ENCODE data around the gene PHF12.

The PHF12 gene

DNA sequence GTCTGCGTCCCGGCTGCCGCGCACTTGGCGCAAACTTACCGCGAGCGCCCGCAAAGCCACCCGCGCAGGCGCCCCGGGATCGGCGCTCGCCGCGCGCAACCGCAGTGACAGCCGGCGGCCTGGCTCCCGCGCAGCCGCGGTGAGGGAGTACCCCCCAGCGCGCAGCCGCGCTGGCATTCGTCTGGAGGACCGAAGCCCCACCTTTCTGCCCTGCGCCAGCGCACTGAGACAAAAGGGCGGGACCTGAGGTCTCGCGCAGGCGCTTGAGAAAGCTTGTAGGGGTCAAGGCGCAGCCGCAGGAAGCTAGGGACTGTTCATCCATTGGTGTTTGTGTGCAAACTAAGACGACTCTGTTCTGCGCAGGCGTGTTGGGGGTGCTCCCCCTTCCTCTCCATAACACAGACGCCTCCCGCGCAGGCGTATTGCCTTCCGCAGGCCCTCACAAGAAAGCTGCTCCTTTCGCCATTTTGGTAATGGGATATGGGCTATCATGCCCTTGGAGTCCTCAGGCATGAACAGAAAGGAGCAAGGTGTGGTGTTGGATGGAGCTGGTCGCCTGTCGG is at the start of gene PHF12:
PHF12 (minus strand) TSS at position 91 of the 563 bp plus-strand sequence. CDS start 558 bp downstream, outside the sequence.
- DNase-seq (ENCODE audit: low read depth in 2 of 3, low spot score in 2 of 3) = peak; percentile 79 to 100 (median 98)

DNA sequence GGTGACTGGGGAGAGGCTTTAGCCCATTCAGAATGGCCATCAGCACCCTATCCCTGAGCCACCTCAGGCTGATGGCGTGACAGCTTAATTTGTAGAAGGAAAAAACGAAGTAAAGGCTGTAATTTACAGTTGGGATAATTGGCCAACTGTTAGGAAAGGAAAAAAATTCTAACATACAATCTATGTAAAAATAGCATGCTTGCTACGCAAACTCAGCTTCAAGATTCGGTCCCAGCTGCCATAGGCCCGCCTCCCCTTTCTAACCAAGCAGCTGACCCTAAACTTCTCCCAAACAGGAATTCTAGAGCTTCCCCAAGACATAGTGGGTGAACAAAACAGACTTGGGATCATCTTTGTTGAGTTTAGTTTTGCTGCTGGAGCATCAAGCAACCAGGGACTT is 49.7 kb upstream of the PHF12 start:
- no peak for DNase-seq (ENCODE audit: low read depth in 2 of 3, low spot score in 2 of 3)

DNA sequence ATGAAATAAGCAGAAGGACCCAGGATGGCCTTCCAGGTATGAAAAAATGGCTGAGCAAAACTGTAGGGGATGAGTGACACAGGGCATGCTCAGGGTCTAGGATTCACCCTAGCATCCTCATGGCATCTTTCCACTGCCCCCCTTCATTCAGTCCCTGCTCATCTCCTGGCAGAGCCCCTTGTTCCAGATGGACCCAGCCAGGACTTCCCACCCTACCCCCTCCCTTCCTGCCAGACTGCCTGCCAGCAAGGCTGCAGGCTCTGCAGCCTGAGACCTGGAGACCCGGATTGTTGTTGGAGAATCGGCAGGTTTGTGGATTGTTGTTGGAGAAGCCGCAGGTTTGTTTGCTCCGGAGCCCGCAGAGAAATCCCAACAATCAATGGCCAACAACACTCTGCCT is 47.9 kb upstream of the PHF12 start:
- no peak for DNase-seq (ENCODE audit: low read depth in 2 of 3, low spot score in 2 of 3)

DNA sequence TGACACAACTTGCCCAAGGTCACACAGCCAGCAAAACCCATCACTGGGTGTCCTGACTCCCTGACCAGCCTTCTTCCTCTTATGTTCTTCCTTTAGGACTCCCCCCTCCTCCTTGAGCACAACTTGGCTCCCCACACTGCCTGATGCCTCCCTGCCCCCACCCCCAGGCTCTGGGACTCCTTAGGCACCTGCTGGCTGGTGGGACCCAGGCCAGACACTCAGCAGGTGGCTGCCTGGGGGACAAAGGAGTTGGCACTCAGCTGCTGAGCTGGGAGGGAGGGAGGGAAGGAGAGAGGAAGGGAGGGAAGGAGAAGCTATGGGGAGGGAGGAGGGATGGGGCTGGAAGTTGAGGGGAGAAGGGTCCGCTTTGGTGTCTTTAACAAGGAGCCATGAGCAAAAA is 46.5 kb upstream of the PHF12 start:
- no peak for DNase-seq (ENCODE audit: low read depth in 2 of 3, low spot score in 2 of 3)

DNA sequence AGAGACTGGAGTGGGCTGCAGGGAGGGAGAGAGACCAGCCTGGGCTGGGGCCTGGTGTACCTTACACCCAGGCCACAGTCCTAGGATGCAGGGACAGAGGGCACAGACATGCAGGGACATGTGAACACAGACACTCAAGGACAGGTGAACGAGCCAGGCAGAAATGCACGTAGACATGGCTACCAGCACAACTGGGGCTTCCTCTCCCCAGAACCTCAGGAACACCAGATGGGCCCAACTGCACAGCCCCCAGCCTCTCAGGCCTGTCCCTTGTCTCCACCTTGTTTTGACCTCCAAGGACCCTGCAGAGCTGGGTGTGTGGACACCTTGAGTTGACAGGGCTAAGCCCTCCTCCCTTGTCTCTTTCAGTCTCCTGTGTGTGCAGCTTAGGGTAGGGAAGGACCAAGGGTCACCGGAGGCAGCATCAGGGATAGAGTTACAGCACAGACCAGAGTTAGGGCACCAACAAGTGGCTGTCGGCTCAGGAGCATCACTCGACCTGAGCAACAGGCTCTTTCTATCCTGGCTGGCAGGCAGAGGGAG is 45.3 kb upstream of the PHF12 start:
- DNase-seq (ENCODE audit: low read depth in 2 of 3, low spot score in 2 of 3) = no peak

DNA sequence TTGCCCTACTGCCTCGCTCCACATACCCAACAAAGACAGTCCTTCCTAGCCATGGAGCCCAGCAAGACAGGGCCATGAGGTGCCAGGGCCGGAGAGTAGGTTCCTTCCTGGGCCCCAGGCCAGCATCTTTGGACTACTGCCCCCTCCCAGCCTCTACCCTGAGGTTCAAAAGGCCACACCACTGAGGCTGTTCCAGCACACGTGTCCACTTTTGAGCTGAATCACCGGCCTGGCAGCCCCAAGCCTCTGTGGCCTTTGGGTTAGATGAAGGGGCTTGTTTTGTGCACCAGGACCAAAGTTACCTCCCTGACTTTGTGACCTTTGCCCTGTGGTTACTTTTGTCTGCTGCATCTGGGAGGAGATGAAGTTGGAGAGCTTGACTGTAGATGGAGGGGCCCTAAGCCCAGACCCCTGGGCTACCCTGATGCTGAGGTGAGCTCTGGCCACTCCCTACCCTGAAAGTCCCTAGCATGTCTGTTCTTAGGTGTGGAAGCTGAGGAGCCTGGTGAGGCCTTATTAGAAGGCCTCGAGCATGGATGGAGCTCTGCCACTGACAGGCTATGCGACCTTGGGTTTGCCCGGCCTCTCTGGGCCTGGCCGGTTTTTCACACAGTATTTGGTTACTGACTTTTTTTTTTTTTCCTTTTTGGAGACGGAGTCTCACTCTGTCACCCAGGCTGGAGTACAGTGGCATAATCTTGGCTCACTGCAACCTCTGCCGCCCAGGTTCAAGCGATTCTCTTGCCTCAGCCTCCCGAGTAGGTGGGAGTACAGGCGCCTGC is 42.5 kb upstream of the PHF12 start:
- no peak for DNase-seq (ENCODE audit: low read depth in 2 of 3, low spot score in 2 of 3)

DNA sequence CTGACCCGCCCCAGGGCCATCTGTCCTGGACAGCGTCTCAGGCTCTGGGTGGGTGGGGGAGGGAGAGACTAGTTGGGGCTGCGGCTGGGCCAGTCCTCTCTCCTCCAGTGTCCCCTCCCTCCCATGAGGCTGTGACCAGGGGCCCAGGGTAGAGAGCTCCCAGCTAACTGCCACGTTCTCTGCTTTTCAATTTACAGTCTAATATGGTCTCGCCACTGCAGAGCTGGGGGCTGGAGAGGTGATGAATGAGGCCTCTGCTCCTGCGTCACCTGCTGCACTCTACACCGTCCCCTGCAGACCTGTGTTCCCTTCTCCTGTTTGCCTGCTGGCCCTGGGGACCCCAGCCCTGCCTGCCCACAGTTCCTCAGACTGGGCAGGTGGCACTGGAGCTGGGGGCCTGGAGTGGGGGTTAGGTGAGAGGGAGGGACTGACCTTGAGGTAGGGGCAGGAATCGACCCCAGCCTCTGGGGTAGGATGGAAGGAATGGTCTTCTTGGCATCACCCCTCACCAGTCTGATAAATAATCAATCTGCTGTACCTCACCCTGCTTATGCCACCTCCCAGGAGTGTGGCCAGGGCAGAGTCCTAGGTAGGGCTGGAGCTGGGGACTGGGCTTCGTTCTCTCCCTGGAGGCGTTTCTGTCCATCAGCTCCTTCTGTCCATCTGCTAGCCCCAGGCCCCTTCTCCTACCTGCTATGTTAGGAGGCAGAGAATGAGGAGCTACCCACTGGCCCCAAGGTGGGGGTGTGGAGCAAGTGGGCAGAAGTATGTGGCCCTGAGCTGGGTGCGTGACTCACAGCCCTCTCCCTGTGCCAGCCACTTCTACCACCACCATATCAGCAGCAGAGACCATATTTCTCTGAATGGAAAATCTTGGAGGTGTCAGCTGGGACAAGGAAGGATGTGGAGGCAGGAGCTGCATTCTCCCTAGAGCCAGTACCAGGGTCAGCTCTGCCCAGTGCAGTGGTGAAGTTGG is 41.6 kb upstream of the PHF12 start:
- no peak for DNase-seq (ENCODE audit: low read depth in 2 of 3, low spot score in 2 of 3)

DNA sequence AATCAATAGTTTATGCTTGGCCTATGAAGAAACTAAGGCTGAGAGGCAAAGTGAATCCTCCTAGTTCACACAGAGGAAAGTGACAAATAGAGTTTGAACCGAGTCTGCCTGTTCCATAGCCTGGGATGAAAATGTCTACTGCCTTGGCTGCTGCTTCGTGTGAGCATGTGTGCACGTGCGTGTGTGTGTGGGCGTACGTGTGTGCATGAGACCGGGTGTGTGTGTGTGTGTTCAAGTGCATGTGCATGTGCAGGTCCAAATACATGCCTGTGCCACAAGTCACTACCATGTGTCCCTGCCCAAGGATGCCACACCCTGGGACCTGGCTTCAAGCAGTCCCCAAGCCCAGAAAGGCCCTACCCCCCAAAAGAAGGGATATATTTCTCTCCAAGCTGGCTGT is 40.9 kb upstream of the PHF12 start:
- no peak for DNase-seq (ENCODE audit: low read depth in 2 of 3, low spot score in 2 of 3)

DNA sequence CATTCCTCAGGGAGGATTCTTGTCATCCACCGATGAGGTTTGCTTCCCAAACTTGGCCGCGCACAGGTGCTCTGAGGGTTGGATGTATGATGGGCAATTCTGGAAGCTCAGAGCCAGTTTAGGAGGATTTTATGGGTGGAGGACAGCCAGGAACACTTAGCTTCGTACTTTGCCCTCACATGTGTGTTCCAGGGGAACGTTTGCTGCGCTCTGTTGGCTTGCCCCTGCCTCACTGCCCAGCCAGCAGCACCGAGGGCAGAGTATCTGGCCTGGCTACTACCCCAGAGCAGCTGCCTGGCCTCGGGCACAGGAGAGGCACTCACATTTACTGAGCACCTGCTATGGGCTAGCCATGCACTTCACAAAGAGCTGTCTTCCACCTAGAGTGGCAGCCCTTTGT is 40.5 kb upstream of the PHF12 start:
- DNase-seq (ENCODE audit: low read depth in 2 of 3, low spot score in 2 of 3) = no peak

DNA sequence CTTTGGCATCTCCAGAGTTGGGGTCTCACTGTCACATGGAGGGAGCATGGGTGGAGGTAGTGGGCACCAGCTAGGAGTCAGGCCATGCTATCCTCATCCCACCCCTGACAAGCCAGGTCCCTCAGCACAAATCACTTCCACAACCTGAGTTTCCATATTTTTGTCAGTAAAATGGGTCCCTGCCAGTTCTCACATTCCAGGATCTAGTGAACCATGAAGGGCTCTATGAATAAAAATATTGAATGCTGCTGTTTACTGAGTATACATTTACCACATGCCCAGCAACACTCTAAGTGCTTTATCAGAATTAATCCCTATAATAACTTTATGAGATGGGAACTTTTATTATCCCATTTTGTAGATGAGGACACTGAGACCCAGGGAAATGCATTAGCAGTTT is 37.7 kb upstream of the PHF12 start:
- DNase-seq (ENCODE audit: low read depth in 2 of 3, low spot score in 2 of 3) = no peak

DNA sequence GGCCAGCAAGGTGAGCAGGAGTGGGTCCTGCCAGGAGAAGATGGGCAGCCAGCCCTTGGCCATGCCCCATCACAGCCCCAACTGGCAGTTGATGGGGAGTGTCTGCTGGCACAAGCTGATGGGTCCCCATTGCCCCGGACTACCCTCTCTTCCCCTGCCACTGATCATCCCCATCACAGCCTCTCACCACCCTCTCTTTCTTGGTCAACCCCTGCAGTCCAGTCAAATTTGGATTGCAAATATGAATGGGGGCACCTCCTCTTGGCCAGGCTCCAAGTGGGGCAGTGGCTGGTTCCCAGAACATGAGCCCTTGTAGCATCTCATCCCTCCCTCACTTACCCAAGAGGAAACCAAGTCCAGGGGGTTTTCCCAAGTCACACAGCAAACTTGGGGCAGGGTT is 37.2 kb upstream of the PHF12 start:
- DNase-seq (ENCODE audit: low read depth in 2 of 3, low spot score in 2 of 3) = no peak

DNA sequence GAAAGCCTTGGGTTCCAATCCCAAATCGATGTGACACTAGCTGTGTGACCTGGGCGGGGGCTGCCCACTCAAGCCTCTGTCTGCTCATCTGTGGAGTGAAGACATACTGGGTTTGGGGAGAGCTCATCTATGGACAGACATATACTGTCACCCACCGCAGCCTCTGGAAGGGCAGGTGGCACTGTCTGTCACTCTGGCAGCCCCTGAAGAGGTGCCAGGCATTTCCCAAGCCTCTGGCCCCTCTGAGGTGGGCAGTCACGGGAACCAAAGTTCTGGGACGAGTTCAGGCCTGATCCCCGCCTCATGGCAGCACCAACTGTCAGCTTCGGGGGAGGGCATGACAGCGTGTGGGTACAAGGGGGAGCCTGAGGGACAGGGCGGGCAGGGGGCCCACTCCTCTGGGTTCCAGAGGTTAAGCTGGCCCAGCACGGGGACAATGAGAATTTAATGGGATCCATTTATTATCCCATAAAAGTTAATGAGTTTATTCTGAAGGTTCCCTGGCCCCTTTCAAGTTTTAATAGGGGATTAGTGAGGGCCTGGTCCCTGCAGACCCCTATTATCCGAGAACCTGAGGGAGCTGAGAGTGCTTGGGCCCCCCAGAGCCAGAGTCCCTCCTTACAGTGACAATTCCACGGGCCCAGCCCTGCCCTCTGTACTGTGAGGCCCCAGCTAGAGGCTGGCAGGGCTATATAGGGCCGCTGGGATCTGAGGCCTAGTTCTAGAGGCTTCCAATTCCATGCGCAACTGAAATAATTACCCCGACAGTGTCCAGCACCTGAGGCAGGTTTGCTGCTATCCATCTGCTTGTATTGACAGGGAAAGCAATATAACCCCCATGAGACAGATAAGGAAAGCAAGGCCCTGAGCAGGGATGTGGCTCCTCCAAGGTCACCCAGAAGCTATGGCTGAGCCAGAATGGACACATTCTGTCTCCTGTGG is 35.7 kb upstream of the PHF12 start:
- DNase-seq (ENCODE audit: low read depth in 2 of 3, low spot score in 2 of 3) = no peak

DNA sequence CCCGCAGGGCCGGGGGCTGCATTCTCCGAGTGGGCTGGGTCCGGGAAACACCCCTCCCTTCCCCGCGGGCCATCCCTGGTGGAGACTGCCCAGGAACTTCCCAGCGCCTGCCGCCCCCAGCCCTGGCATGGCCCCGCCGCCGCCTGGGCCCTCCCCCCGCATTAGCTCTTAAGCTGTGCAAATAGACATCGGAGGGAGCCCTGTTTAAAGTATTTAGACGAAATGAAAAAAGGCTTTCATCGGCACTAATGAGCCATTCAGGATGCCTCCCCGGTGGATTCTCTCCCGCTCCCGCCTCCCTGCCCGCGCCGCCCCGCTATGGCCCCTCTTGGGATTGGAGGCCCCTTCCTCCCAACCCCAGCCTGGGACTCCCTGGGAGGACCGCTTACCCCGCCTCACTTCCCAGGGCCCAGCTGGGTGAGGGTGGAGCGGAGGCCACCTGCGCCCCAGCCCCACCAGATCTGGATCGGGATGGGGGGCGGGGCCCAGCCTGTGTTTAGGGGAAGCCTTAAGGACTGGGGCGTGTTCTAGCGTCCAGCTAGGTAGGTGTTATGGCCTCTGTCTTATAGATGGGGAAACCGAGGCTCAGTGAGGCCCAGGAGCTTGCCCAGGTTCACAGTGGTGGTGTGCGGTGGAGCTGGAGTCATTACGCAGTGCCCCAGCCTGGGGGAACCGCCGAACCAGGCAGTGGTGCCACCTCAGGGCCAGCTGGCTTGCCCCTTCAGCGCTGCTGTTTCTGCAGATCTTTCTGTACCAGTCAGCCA is 34.8 kb upstream of the PHF12 start:
- no peak for DNase-seq (ENCODE audit: low read depth in 2 of 3, low spot score in 2 of 3)

DNA sequence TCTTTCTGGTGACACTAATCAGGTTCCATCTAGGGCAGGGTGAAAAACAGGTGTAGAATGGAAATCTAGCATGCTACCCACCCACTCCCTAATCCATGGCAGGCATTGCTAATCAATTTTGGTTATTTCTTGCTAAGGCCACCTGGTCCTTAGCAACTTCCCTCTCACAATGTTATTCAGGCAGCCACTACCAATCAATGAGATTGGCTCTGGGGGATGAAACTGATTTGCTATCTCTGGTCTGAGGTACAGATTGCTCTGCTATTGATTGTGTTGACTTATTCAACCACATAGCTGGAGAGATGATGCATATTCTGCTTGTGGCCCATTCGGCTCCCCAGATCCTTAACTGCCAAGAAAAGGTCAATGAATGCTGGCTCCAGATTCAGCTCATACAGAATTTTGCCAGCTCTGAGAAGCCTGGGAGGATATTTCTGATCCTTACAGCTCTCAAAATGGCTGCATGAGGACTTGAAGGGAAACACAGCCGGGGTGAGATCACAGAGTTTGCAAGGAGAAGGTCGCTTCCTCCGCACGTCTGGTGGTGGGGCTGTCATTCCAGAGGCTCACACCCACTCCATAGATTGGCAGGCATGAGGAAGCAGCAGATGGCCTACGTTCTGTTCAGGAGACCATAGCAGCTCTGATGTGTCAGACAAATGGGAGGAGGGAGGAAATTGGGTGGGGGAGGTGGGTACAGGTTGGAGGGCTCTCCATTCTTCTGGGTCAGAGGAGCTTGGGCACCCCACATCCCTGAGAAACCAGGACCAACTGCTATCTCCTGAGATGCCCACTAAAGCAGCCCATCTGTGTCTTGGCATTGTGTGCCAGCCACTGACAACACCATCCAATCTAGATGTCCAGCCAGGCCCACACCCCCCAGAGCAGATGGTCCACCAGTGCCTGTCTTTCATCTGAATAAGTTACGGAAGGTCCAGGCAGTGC is 32.2 kb upstream of the PHF12 start:
- no peak for DNase-seq (ENCODE audit: low read depth in 2 of 3, low spot score in 2 of 3)

DNA sequence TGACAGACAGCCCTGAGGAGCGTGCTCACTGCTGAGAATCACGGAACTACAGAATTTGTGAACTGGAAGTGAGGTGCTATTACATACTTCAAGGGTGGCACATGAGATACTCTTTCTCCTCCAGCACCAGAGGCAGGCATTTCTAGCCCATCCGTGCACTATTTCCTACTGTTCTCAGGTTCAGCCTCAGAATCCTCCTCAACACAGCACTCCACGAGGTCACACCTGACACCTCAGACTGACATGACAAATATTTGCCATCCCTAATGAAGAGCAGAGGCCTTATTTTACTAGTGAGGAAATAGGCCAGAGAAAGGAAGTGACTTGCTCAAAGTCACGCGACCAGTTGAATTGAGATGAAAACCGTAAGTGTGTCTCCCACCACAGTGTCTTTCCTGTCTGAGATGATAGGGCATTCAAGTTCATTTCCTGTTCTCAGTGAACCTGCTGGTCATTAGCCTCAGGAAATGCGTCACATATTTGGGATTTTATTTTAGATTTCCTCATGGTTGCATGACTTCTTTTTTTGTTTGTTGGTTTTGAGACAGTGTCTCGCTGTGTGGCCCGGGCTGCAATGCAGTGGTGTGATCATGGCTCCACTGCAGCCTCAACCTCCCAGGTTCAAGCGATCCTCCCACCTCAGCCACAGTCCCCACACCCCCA is 30.9 kb upstream of the PHF12 start:
- DNase-seq (ENCODE audit: low read depth in 2 of 3, low spot score in 2 of 3) = peak in 2 of 3 experiments; percentile 17 to 19

DNA sequence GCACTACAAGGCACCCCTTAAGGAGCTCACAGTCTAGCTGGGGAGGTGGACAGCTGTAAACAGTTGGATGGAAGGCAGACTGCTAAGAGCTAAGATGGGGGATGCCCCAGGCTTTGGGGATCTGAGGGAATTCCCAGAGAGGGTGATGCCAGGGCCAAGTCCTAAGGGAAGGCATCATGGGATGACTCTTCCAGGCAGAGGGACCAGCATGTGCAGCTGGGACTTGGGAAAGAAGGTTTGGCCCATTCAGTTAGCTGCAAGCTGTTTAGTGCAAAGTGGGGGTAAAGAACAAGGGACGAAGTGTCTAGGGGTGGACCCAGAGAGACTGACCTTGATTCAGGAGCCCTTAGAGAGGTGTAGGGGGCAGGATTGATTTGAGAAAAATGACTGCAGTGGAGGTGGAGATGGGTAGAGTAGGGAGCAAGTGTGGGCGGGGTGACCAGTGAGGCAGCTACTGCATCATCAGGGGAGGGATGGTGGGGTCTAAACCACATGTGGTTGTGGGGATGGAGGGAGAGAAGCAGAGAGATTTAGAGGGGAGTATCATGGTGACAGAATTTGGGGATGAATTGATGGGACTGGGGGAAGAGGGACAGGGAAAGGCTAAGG is 27.1 kb upstream of the PHF12 start:
- no peak for DNase-seq (ENCODE audit: low read depth in 2 of 3, low spot score in 2 of 3)

DNA sequence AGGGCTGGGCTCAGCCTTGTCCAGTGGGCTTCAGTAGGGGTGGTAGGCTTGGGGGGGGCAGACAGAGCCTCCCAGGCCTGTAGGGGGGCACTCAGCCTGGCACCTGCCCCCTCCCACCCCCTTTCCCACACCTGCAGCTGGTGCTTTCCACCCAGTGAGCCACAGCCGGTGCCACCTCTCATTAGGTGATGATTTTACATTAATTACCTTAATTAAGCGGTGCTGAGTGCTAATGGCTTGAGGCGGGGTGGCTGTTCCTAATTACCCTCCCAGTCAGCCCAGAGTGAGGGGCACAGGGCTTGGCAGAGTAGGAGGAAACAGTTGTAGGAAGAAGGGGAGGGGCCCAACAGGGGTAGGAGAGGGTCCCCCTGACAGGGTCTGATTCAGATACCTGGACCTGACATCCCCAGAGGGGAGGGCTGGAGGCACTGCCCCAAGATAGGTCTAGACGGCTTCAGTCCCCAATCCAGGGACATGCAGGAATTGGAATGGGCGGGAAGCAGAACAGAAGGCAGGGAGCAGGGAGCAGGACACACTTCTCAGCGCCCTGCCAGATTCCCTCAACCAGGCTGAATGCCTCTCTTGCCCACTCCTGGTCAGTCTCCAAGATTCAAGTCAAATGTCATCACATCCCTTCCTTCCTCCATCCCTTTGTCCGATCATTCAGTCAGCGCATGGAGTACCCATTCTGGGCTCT is 26.5 kb upstream of the PHF12 start:
- DNase-seq (ENCODE audit: low read depth in 2 of 3, low spot score in 2 of 3) = no peak

Data from activated CD8-positive, alpha-beta memory T cell treated with anti-CD3 and anti-CD28 coated beads for 48 hours (primary cell).